Stimulated activated naive CD4-positive, alpha-beta T cell (primary cell): ENCODE measurements around the gene DMBX1.

Experiments
- DNase-seq, 6 experiments: peaks; one replicate each; lab custom pipeline; 2025; lab: John Stamatoyannopoulos, UW

DMBX1 gene

GRCh38 chr1:46459315-46459714 lies 30.3 kb upstream of the DMBX1 start:
- DNase-seq = no peak

DNA sequence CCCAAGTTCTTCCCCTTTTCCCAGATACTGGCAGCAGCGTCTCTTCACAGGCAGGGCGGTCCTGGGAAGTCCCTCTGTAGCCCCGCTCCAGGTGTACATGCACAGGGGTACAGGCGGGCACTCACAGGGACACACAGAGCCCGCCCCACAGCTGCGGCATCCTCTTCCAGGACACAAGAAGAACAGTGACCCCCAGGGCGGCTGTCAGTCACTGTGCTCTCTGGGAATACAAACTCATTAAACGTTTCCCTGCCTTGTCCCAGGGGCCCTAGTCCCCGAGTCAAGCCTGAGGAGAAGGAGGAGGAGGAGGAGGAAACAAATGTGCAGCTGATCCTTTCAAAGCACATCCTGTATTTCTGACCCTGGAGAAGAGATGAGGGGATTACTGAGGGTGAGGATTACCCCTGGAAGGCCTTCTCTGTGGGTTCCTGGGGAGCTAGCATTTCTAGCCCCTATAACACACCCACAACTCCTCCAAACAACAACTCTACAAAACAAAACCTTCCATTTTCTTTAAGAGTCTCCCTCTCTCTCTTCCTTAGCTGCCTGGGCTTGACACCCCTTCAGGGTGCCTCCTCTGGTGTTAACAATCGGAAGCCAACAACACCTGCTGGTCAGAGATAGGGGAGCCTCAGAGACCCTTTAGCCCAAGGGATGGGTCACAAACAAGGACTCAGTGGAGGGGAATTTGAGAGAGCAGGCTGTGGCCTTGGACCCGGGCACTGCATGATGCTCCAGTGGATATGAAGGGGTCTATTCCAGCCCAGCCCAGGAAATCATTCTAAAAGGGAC lies 28.4 kb upstream of the DMBX1 start:
- DNase-seq = no peak

GRCh38 chr1:46461809-46462448 lies 27.7 kb upstream of the DMBX1 start:
- DNase-seq = no peak

DNA sequence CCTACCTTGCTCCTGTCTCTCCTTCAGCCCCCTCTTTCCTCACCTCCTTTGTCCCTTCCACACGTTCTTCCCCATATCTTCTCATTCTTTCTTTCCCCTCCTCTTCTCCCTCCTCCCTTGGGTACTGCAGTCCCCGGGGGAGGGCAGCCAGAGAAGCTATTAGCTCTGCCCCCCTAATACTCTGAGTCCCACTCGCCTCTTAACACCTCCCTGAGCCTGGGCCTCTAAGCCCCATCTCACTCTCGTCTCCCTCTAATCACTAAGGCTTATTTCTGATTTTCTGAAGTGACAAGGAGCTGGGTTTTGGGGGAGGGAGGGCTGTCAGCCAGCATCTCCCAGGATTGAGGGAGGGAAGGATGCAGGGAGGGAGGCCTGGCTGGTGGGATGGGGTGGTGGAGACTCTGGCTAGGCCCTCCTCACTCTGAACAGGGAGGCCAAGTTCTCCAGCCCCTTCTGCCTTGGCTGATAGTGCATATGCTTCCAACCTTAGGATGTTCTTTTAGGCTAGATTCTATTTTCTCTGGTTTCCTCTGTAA lies 25.6 kb upstream of the DMBX1 start:
- no peak for DNase-seq

- DNase-seq = no peak
These were observed 24.7 kb upstream of the DMBX1 start for GRCh38 chr1:46464915-46465314.

DNA sequence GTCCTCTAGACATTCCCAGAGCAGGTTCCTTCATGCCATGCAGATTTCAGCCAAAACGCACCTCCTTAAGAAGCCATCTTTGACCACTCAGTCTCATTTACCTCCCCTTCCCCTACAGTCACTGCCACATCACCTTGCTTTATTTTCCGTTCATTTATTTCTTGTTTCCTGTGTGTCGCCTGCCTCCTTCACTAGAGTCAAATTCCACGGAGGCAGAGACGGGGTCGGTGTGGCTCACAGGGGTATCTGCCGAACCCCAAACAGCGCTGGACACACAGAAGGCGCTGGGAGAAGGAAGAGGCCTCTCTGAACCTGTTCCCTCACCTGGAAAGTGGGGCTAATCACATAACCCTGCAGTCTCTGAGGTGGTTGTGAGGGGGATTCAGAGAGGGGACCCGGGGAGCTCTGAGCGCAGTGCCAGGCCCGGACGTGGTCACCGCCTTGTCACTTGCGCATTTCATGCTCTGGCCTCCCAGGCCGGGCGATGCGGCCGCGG lies 23.6 kb upstream of the DMBX1 start:
- DNase-seq = no peak

- peak in 1 of 6 experiments; percentile 6 for DNase-seq
These were observed 23.0 kb upstream of the DMBX1 start for GRCh38 chr1:46466477-46467182.

GRCh38 chr1:46467183-46467504 lies 22.5 kb upstream of the DMBX1 start:
- DNase-seq = no peak

- DNase-seq = no peak
These were observed 19.8 kb upstream of the DMBX1 start for GRCh38 chr1:46469881-46470280.

- DNase-seq = no peak
These were observed 17.7 kb upstream of the DMBX1 start for GRCh38 chr1:46471848-46472492.

- DNase-seq = no peak
These were observed 17.0 kb upstream of the DMBX1 start for GRCh38 chr1:46472498-46473181.

DNA sequence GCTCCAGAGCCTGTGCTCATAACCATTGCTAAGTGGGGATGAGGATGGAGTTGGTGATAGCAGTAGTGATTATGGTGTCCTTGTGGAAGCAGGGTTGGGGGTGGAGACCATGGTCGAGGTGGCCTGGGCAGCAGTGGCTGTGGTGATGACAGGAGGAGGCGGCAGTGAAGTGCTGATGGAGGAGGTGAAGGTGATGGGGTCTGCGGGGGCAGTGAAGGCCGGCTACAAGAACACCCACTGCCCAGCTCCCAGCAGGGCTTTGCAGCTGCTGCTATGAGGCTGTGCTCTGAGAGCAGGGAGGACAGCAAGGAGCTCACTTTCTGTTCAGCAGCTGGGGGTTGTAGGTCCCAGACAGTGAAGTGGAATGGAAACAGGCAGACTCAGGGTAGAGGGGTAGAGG lies 15.6 kb upstream of the DMBX1 start:
- no peak for DNase-seq

DNA sequence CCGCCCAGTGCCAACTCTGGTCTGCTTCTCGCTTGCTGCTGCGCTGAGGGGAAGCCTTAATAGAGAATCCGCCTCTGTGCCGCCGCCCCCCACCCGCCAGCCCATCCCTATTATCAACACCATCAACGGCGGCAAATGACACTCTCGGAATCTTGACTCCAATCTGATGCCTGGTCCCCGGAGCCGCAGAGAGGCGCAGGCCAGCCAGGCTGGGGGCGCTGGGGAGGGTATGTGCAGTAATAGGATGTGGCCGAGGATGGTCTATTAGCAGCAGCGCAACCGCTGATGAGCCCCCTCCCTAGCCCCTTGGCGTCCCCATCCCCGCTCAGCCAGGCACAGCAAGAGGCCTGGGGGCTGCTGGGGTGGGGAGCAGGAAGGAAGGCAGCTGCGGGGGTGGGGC lies 15.1 kb upstream of the DMBX1 start:
- DNase-seq = no peak

DNA sequence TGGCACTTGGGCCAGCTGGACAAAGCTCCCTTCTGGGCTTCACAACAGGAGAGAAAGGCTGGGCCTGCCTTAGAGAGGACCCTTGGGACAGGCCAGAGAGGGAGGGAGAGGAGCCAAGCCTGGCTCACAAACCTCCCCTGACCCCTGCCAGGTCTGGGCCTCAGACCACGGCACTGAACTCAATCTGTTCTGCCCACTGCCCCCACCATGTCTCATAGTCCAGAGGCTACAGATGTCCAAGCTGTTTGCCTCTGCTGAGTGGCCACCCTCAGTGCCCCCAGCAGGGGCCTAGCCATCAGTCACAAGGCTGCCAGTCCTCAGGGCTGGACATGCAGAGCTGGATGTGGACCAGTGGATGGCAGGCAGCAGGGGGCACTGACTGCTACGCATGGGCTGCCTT lies 13.0 kb upstream of the DMBX1 start:
- DNase-seq = no peak

DNA sequence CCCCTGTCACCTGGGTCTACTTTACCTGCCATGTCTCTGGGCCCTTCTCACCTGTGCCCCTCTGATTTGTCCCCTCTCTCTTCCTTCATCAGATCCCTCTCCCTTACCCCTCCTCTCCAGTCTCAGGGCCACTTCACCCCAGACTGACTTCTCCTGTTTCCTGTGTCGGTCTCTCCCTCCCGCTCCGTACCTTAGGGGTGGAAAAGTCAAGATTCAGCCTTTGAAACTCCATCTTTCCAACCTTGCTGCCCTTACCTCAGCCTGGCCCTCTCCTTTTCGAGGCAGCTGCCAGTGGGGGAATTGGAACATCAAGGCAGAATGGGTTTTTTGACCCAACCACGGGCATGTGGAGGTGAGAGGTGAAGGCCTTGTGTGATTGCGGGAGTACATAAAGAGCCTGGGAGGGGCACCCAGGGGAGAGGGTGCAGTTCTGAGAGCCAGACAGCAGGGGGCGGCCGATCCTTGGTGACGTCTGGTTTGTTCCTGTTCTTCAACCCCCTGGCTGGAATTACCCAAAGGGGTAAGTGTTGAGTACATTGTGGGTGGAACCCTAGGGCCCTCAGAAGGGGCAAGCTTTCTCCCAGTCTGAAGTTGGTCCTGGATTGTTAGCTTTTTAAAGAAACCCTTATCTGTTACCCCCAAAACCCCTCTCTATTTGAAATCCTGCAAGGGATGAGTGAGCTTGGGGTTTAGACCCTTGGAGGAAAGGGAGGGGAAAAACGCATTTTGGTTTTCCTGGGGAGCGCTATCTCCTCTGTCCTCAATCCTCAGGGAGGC lies 12.3 kb upstream of the DMBX1 start:
- DNase-seq = peak; percentile 35 to 71 (median 54)

GRCh38 chr1:46478721-46479485 lies 10.7 kb upstream of the DMBX1 start:
- no peak for DNase-seq

- DNase-seq = no peak
These were observed 9.8 kb upstream of the DMBX1 start for GRCh38 chr1:46479744-46480350.

- DNase-seq = no peak
These were observed 8.5 kb upstream of the DMBX1 start for GRCh38 chr1:46480959-46481646.

GRCh38 chr1:46481961-46482360 lies 7.7 kb upstream of the DMBX1 start:
- DNase-seq = no peak
